Urinary bladder (tissue), 4 donors: Measurements from ENCODE around the gene TBCCD1. TPM values are rescaled to one million over a fixed set of nuclear protein-coding genes. Genes with fewer than 3 reads are reported as not detected.
A peak's percentile ranks its signal among the peaks of the same experiment; 100 is the strongest.
"Not testable (repeated sequence)": the region's sequence is repeated elsewhere in the genome, so short reads cannot be mapped to it uniquely, and the experiment has no call there.

ENCODE experiments used
- DNase-seq: peaks from one replicate; pipeline ENCODE4 v3.0.0-alpha.2; 2015; ENCODE audit errors: extremely low spot score
- H3K27ac ChIP-seq: one replicate; pipeline ENCODE4 v1.5.1; 2013; ENCODE audit warnings: low read depth, mild to moderate bottlenecking, moderate library complexity
- H3K36me3 ChIP-seq: one replicate; pipeline ENCODE4 v1.6.1; 2013; ENCODE audit warnings: mild to moderate bottlenecking, moderate library complexity; ENCODE audit not compliant: insufficient read depth
- H3K4me1 ChIP-seq: one replicate; pipeline ENCODE4 v1.6.1; 2013; ENCODE audit warnings: mild to moderate bottlenecking, moderate library complexity; ENCODE audit not compliant: insufficient read depth
- H3K4me3 ChIP-seq: one replicate; pipeline ENCODE4 v1.5.1; 2013; ENCODE audit warnings: low read depth, low read length
- WGBS: extraction: QIAGEN DNeasy Blood & Tissue Kit; methylation state at CpG from one replicate; pipeline ENCODE4 v1.1.7; 2013; 5-methylcytosine and 5-hydroxymethylcytosine counted together
- polyA plus RNA-seq: library from polyadenylated mRNA; stranded (reverse); fragments of 200-250 nt; gene quantifications from one replicate; pipeline ENCODE4 v1.2.3, GENCODE V29; 2013
- total RNA-seq: library from RNA; depleted of rRNA; stranded (reverse); fragments of >200 nt; gene quantifications from one replicate; pipeline ENCODE4 v1.2.3, GENCODE V29; 2014
- donor health status: healthy with polysubstance abuse.
- donor health status: healthy.

Gene TBCCD1
- total and polyA plus RNA-seq, 2 donors = 7.3 to 20.6 TPM

DNA sequence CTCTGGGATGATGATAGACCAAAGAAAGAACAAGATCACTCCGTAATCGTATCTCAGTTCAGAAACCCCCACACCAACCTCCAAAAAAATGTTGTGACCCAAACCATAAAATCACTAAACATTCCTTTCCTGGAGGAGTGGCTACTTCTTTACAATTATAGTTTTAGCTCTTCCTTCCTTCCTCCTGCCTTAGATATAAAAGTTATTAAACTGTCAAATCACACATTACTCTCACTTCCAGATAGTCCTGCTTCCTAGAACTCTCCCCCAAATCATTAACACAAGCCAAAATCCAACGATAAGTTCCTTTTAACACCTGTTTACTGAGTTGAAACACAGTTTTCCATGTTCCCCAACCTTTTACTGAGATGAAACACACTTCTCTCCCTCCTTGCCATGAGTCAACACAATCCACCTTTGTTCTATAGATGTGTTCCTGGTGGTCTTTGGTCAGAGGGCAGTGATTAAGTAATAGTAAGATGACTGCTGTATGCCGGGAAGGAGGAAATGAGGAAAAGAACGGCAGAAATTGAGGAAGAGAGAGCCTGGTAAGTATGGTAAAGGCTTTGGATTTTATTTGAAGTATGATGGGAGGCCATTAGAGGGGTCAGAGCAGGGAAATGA, 14.6 kb downstream of the TBCCD1 start:
- H3K4me3 ChIP-seq = no peak overlapping the region
- H3K4me1 ChIP-seq = no peaks in the 10 kb centered on the region
- WGBS = 62% methylated on average over 5 of the region's 5 CpGs
- no peak overlapping the region for H3K27ac ChIP-seq
- no peaks in the 10 kb centered on the region for H3K36me3 ChIP-seq
- DNase-seq = no peak

DNA sequence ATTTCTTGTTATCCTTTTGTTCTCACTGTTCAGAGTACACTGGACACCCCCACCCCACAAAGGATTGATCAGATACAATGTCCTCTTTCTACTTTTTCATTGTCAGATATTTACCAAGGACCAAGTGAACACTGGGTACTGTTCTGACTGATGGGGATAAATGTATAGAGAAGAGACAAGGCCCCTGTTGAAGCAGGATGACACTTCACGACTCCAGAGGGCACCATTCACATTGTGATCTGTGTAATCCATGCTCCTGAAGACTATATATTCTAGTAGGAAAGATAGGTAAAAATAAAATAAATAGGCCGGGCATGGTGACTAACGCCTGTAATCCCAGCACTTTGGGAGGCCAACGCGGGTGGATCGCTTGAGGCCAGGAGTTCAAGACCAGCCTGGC, 15.8 kb downstream of the TBCCD1 start:
- Histone ChIP-seq H3K36me3 (no peaks in the 10 kb centered on the region), H3K4me1 (no peaks in the 10 kb centered on the region), H3K4me3 (no peak overlapping the region), H3K27ac (no peak overlapping the region)
- DNase-seq = no peak
- WGBS = 92% methylated on average over 6 of the region's 6 CpGs

DNA sequence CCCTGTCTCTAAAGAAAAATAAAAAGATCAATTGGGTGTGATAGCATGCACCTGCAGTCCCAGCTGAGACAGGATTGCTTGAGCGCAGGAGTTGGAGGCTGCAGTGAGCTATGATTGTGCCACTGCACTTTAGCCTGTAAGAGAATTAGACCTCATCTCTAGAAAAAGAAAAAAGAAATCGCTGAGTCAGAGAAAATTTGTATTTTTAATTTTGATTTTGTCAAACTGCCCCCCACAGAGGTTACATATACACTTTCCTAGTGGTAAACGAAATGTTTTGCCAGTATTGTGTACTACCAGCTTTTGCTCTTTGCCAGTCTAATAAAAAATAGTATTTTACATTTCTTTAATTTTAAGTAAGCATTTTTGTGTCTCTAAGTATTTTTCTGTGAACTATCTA, 17.6 kb downstream of the TBCCD1 start:
- Histone ChIP-seq H3K36me3 (no peaks in the 10 kb centered on the region), H3K4me3 (no peak overlapping the region), H3K4me1 (no peaks in the 10 kb centered on the region), H3K27ac (no peak overlapping the region)
- no peak for DNase-seq
- WGBS = 96% methylated on average over 3 of the region's 3 CpGs

DNA sequence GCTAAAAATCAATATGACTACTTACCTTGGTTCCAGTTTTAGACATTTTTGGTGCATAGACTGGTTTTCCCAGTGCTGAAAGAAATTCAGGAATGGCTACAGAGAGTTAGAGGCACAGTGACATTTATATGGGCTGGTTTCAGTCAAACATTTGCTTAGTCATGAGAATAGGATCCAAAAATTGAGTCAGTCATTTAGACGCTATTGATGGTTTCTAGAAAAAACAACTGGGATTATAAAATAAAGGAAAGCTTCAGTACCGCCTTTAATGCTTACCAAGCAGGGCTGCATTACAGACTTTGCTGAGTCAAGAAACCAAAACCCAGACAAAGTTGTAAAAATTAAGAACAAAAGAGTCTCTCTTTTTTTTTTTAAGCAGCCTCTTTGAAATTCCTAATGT, 22.9 kb downstream of the TBCCD1 start, which contains the start of gene CRYGS:
Gene CRYGS, minus strand, starts transcription at position 100 of the 400 bp plus-strand sequence. Its CDS starts 54 bp downstream, at position 46.
- WGBS = 84% methylated on average over 2 of the region's 2 CpGs
- H3K4me3 ChIP-seq = no peak within 1 kb of the TSS
- no peaks in the 10 kb centered on the region for H3K36me3 ChIP-seq
- H3K27ac ChIP-seq = no peak within 1 kb of the TSS
- DNase-seq = no peak
- no peaks in the 10 kb centered on the region for H3K4me1 ChIP-seq

DNA sequence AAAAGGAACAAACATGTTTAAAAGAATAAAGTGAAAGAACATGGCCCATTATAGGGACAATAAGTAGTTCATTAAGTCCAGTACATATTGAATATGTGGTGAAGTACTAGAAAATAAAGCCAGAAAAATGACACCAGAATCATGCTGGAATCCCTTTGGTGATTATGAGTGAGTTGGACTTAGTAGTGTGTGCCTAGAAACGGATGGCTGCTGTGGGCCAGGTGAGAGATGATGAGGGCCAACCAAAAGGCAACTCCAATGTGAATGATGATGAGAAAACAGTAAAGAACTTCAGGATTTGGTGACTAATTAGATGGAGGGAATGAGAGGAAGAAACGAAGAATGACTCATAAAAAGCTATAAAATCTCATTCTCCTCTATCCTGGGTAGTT, 26.3 kb downstream of the TBCCD1 start:
- no peak overlapping the region for H3K27ac ChIP-seq
- H3K4me3 ChIP-seq = no peak overlapping the region
- 42% methylated on average over 2 of the region's 2 CpGs for WGBS
- no peak for DNase-seq
- no peaks in the 10 kb centered on the region for H3K36me3 ChIP-seq
- no peaks in the 10 kb centered on the region for H3K4me1 ChIP-seq

DNA sequence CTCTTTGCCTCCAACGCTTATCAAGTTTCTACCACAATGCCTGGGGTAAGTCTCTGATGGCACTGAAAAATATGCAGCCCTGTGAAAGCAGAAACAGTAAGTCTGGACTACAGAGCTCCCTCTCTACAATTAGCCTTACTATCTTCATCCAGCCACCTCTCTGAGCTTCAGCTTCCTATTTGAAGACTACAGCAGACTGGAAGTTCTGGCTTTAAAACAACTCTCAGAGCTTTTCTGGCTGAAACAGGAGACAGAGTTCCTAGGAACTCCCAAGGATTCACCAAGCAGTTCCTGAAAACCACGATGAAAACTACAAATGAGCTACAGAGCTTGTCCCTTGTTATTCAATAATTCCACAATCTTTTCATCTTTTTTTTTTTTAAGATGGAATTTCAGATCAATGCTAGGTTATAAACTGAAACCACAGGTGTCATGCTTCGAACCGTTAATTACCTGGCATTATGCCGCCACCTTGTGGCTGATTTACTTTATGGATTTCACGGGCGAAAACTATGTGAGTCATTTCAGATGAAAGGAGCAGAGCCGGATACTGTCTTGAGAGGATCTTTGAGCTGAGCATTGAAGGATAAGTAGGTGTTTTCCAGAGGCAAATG, 26.8 kb downstream of the TBCCD1 start:
- H3K4me3 ChIP-seq = no peak overlapping the region
- 9% methylated on average over 8 of the region's 8 CpGs for WGBS
- no peaks in the 10 kb centered on the region for H3K4me1 ChIP-seq
- no peak overlapping the region for H3K27ac ChIP-seq
- peak; percentile 37 for DNase-seq
- no peaks in the 10 kb centered on the region for H3K36me3 ChIP-seq

DNA sequence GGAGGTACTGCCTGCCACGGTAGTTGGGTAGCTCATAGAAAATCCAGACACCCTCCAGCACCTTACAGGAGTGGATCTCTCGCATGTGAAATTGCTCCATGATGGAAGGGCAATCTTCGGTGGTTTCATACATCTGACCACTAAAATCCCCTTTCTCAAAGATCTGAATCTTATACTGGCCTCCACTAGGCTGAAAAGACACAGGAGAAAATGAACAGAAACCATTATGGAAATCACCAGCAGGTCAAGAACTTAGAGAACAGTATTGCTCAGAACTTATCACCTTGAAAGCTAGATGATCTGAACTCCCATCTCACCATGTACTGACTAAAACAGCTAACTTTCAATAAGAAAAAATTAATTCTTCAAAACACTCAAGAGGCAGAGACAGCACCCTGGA, 28.4 kb downstream of the TBCCD1 start:
- H3K36me3 ChIP-seq = no peaks in the 10 kb centered on the region
- no peak for DNase-seq
- no peak overlapping the region for H3K27ac ChIP-seq
- H3K4me3 ChIP-seq = no peak overlapping the region
- WGBS = 96% methylated on average over 3 of the region's 3 CpGs
- no peaks in the 10 kb centered on the region for H3K4me1 ChIP-seq

DNA sequence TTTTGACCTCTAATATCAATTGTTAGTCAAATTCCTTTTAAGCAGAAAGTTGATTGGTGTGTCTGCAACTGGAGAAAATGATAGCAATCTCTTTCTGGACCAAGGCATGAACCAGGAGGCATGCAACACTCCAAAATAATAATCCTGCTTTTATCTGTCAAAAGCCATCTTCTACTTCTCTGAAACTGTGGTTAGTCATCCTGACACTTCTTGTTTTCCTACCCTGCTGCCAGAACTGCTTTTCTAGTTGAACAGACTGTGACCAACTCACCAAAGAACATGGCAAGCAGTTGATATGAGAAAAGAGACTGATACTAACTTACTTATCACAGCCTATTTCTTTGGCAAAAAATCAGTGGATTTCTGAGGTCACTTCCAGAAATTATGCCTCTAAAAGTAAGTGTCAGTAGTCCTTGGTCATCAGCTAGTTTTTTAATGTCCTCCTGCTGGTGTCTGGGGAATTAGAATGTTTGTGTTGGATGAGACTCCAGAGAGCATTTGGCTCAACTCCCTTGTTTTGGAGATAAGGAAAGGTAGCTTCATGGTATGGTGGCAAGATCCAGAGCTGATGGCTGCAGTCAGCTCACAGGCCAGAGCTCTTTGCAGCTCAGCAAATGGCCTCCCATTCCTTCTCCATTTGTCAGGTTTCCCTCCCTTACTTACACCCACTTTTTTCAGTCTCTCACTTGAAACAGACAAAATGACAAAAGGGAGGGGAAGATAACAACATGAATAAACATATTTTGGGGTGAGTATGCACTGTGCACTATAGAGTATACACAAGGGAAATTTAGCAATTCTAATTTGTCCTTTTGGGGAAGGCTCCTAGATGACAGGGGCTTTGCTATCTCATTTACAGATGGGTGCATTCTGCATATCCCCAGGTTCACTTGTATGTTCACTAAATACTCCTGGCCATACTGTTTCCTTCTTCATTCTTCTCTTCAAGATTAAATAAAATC, 30.0 kb downstream of the TBCCD1 start:
- Histone ChIP-seq H3K4me1 (no peaks in the 10 kb centered on the region), H3K36me3 (no peaks in the 10 kb centered on the region), H3K4me3 (no peak overlapping the region), H3K27ac (no peak overlapping the region)
- no peak for DNase-seq

DNA sequence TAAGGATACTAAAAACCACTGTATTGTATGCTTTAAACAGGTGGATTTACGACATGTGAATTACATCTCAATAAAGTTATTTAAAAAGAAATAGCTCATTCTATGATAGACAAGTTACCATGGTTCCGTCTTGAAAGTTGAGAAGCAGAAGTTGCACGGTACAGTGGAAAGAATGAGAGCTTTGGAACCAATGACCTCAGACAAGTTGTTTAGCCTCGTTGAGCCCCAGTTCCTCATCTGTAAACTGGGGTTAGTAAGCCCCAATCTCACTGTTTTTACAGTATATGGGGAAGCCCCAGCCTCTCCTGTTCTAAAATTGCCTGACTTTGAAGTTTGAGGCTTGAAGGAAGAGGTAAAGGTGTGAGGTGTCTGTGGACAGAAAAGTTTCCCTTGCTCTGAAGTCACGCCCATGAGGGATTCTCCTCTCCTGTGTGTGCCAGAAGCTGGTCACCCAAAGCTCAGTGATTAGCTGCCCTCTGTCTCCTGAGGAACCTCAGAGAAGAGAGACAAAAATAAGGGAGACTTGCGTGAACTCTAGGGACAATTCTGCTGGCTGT, 32.9 kb downstream of the TBCCD1 start:
- DNase-seq = no peak
- Histone ChIP-seq H3K4me3 (no peak overlapping the region), H3K36me3 (no peaks in the 10 kb centered on the region), H3K4me1 (no peaks in the 10 kb centered on the region), H3K27ac (no peak overlapping the region)
- WGBS = 85% methylated on average over 6 of the region's 6 CpGs

DNA sequence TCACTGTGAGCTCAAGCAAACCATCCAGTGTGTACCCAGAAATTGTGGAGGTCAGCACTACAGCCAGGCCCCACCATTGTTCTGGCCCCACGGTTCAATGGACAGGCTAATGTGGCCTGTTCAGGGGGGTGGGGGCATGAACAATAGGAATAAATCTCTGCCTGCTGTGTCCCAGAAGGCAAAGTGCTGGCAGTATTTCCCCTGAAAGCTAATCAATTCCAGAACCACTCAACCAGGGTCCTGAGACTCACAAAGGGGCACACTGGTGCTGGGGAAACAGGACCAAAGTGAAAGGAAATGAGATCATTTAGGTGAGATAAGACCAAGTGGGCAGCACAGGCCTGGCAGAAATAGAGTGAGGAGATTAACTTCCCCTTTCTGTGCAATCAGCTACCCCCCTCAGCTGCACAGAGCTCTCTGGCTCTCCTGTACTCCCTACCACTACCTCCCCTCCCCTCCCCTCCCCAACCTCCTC, 34.5 kb downstream of the TBCCD1 start:
- Histone ChIP-seq H3K4me1 (no peaks in the 10 kb centered on the region), H3K36me3 (no peaks in the 10 kb centered on the region), H3K4me3 (no peak overlapping the region), H3K27ac (no peak overlapping the region)
- 48% methylated on average over 1 of the region's 1 CpG for WGBS
- no peak for DNase-seq

DNA sequence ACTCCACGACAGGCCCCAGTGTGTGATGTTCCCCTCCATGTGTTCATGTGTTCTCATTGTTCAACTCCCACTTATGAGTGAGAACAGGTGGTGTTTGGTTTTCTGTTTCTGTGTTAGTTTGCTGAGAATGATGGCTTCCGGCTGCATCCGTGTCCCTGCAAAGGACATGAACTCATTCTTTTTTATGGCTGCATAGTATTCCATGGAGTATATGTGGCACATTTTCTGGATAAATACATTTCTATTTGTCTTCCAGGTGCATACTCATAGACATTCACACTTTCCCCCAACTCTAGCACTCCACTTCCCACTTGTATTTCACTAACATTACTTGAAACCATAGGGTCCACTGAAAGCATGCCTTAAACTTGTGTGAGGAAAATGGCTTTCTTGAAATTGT, 35.4 kb downstream of the TBCCD1 start:
- not testable (repeated sequence) for H3K4me3 ChIP-seq, H3K4me1 ChIP-seq, DNase-seq, H3K36me3 ChIP-seq, H3K27ac ChIP-seq
- WGBS = 91% methylated on average over 3 of the region's 3 CpGs

DNA sequence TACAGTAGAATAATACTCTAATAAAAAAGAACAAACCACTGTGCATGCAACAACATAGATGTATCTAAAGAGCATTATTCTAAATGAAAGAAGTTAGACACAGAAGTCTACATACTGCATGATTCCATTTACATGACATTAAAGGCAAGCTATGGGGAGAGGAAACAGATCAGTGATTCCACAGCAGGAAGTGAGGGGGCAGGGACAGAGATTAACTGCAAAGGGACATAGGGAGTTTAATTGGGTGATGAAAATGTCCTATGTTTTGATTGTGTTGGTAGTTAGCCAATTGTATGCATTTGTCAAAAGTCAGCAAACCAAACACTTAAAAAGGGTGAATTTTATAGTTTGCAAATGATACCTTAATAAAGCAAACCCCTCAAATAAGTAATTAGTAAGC, 36.7 kb downstream of the TBCCD1 start:
- DNase-seq = no peak
- no peaks in the 10 kb centered on the region for H3K4me1 ChIP-seq
- H3K27ac ChIP-seq = no peak overlapping the region
- H3K4me3 ChIP-seq = no peak overlapping the region
- no peaks in the 10 kb centered on the region for H3K36me3 ChIP-seq

DNA sequence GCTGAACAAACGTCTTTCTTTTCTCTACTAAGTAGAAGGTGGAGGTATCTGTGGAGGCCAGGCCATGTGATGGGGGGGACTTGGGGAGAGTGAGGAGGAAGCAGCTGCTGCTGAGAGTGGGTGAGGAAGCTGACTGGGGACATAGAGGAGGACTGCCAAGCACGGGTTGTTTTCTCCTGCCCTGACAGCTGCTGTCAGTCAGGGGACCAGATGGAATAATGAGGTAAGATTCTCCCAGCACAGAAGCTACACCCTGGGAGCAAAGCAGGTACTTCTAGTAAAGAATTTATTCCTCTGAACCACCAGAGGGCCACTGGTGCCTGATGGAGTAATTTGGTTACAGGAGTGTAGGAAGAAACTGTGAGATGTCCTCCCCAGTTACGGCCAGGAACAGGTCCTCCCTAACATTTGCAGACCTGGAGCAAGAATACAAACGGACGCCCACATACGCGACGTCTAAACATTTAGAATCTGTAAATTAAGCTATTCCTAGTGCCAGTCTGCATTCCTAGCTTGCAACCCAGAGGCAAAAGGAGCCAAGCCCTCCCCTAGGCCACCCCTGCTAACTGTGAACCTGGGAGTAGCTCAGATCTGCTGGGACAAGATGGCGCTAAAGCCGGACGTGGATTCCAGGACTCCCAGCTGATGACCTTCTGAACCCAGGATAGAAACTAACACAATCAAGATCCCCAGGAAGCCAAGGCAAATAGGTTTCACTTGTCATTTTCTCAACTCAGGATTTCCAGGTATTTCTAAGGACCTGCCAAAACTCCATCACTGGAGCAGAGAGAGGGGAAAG, 37.7 kb downstream of the TBCCD1 start:
- Histone ChIP-seq H3K27ac (no peak overlapping the region), H3K4me3 (no peak overlapping the region), H3K4me1 (no peaks in the 10 kb centered on the region), H3K36me3 (no peaks in the 10 kb centered on the region)
- DNase-seq = no peak
- WGBS = 82% methylated on average over 11 of the region's 11 CpGs
